CD8-positive, alpha-beta memory T cell (primary cell): ENCODE measurements around the gene SPATA2. TPM values are rescaled to one million over a fixed set of nuclear protein-coding genes. Genes with fewer than 3 reads are reported as not detected.

Experiments
- CTCF ChIA-PET: fragments of 350-600 bp; sonication (Branson Sonifier 250); formaldehyde crosslinking; loops from one replicate; lab custom pipeline; 2021; ENCODE audit warnings: antibody characterized with exemption; lab: Charles Lee
- POLR2A ChIA-PET: fragments of 350-600 bp; sonication (Branson Sonifier 250); formaldehyde crosslinking; loops from one replicate; lab custom pipeline; 2021; ENCODE audit warnings: antibody characterized with exemption; lab: Charles Lee
- DNase-seq, 5 donors: peaks; one replicate each; pipeline versions ENCODE4 v3.0.0 to v3.0.0-alpha.2; 2020 to 2022; ENCODE audit warnings: mixed read lengths in 1 of 5
- H3K27ac ChIP-seq: one replicate; pipeline ENCODE4 v1.7.0; 2013; ENCODE audit warnings: low read depth, mild to moderate bottlenecking, low read length, moderate library complexity
- H3K27me3 ChIP-seq: 2 replicates; pipeline ENCODE4 v1.7.0; 2013; ENCODE audit warnings: low read length, mild to moderate bottlenecking; ENCODE audit not compliant: insufficient read depth, poor library complexity, severe bottlenecking
- H3K36me3 ChIP-seq: 2 replicates; pipeline ENCODE4 v1.7.0; 2013; ENCODE audit warnings: mild to moderate bottlenecking, low read length, moderate library complexity; ENCODE audit not compliant: insufficient read depth
- H3K4me1 ChIP-seq: 2 replicates; pipeline ENCODE4 v1.7.0; 2013; ENCODE audit warnings: mild to moderate bottlenecking, low read length, moderate library complexity; ENCODE audit not compliant: insufficient read depth
- H3K4me3 ChIP-seq: 2 replicates; pipeline ENCODE4 v1.7.0; 2013; ENCODE audit warnings: mild to moderate bottlenecking, low read length
- H3K9me3 ChIP-seq: 2 replicates; pipeline ENCODE4 v1.7.0; 2013; ENCODE audit warnings: mild to moderate bottlenecking, low read length
- H3K27ac Mint-ChIP-seq, 8 donors: one replicate each; pipeline ENCODE4 v1.8.0; 2020 to 2021; ENCODE audit warnings: mixed read lengths in 8 of 8, mild to moderate bottlenecking in 6 of 8, inconsistent platforms in 3 of 8, moderate library complexity in 3 of 8
- H3K27me3 Mint-ChIP-seq, 2 donors: one replicate each; pipeline ENCODE4 v1.8.0; 2020 to 2021; ENCODE audit warnings: mixed read lengths in 2 of 2, mild to moderate bottlenecking in 1 of 2, moderate library complexity in 1 of 2
- H3K36me3 Mint-ChIP-seq, 3 donors: one replicate each; pipeline ENCODE4 v1.8.0; 2020 to 2021; ENCODE audit warnings: mixed read lengths in 3 of 3, inconsistent platforms in 1 of 3, mild to moderate bottlenecking in 1 of 3
- H3K4me1 Mint-ChIP-seq, 3 donors: one replicate each; pipeline ENCODE4 v1.8.0; 2020 to 2021; ENCODE audit warnings: mixed read lengths in 3 of 3, inconsistent platforms in 1 of 3, mild to moderate bottlenecking in 1 of 3
- H3K4me3 Mint-ChIP-seq, 7 donors: one replicate each; pipeline ENCODE4 v1.8.0; 2020 to 2021; ENCODE audit warnings: mixed read lengths in 7 of 7, mild to moderate bottlenecking in 6 of 7, moderate library complexity in 4 of 7, inconsistent platforms in 2 of 7
- H3K9me3 Mint-ChIP-seq, 5 donors: one replicate each; pipeline ENCODE4 v1.8.0; 2020 to 2022; ENCODE audit warnings: mixed read lengths in 5 of 5, mild to moderate bottlenecking in 3 of 5, moderate library complexity in 2 of 5, inconsistent platforms in 1 of 5
- polyA plus RNA-seq: library from polyadenylated mRNA; unstranded; fragments of 300-500 nt; fragmentation: Illumina TruSeq; gene quantifications from one replicate; pipeline ENCODE4 v1.2.3, GENCODE V29; 2021
- total RNA-seq, 2 experiments: library from RNA; stranded (reverse); gene quantifications; one replicate each; pipeline ENCODE4 v1.2.3, GENCODE V29; 2021

The SPATA2 gene
- total and polyA plus RNA-seq, 3 experiments from 2014 or later: 5.3 to 16.0 (median 15.0) TPM

DNA sequence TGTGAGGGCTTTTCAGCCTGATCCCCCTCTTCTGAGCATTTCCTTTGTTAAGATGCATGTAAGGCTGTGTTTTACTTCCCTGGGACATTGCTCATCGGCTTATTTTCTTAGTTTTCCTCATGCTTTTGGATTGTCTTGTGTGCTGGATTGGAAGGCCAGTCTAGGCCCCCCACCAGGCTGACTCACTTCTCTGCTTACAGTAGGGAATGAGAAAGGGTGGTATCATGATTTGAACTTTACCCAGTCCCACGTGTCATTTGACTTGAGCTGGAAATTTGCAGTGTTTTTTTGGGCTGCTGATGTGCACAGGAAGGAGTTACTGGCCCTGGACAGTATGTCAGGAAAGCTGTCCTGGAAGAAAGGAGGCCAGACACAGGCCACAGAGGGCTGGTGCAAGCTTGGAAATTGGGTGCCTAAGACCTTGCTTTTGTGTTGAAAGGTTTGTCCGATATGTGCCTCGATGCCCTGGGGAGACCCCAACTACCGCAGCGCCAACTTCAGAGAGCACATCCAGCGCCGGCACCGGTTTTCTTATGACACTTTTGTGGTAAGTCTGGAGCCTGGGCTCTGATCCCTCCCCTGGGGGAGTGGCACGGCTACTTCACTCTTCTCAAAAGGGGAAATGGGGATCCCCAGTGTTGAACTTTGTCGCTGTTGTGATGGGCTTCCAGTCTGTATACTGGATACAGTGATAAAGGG lies 33.6 kb upstream of the SPATA2 start:
- H3K27me3 Mint-ChIP-seq: no peaks in the 10 kb centered on the region
- DNase-seq: no peak
- H3K36me3 ChIP-seq: peaks cover 68% of the 10 kb centered on the region
- H3K4me1 ChIP-seq: no peaks in the 10 kb centered on the region
- H3K36me3 Mint-ChIP-seq: peaks cover 5 to 91% (median 26%) of the 10 kb centered on the region in 3 donors
- no peak overlapping the region for H3K27ac ChIP-seq
- no peak overlapping the region for H3K4me3 Mint-ChIP-seq
- ChIA-PET POLR2A (no interaction called here), CTCF (no interaction called here)
- H3K9me3 Mint-ChIP-seq: no peaks in the 10 kb centered on the region
- H3K9me3 ChIP-seq: no peaks in the 10 kb centered on the region
- no peaks in the 10 kb centered on the region for H3K27me3 ChIP-seq
- peak overlapping the region in 4 of 8 donors; percentile 25 to 91 (median 79) for H3K27ac Mint-ChIP-seq
- peaks cover 10 to 17% (median 16%) of the 10 kb centered on the region in 3 donors for H3K4me1 Mint-ChIP-seq
- H3K4me3 ChIP-seq: no peak overlapping the region

GRCh38 chr20:49948178-49948577 lies 32.8 kb upstream of the SPATA2 start:
- CTCF ChIA-PET: no interaction called here
- no peaks in the 10 kb centered on the region for H3K9me3 Mint-ChIP-seq

DNA sequence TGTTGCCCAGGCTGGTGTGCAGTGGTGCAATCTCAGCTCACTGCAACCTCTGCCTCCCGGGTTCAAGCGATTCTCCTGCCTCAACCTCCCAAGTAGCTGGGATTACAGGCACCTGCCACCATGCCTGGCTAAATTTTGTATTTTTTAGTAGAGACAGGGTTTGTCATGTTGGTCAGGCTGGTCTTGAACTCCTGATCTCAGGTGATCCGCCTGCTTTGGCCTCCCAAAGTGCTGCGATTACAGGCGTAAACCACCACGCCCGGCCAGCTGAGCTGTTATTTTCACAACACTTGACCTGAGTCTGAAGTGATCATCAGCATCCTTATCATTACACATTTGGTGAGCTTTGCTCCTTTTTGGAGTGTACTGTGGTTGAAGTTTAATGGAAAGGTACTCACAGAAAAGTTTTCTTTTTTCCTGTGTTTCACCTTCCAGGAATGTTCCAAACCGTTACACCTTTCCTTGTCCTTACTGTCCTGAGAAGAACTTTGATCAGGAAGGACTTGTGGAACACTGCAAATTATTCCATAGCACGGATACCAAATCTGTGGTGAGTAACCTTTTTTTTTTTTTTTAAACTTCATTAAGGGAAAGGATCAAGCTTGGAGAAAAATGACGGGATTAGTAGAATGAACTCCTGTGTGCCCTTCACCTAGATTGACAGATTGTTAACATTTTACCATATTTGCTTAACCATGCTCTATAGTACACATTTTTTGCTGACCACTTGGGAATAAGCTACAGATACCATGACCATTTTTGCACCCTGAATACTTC lies 30.6 kb upstream of the SPATA2 start:
- H3K27ac ChIP-seq: no peak overlapping the region
- DNase-seq: no peak
- no peaks in the 10 kb centered on the region for H3K27me3 ChIP-seq
- H3K4me1 Mint-ChIP-seq: peaks cover 23 to 42% (median 33%) of the 10 kb centered on the region in 3 donors
- POLR2A ChIA-PET: interaction anchor here (0.7 to 1.0 kb wide), 3 partner anchors 9 to 557 kb away, joined by 3 to 5 read pairs (median 4); no protein-coding TSS in a partner anchor
- no peak overlapping the region for H3K4me3 Mint-ChIP-seq
- H3K27ac Mint-ChIP-seq: peak overlapping the region in 1 of 8 donors; percentile 57
- peaks cover 71% of the 10 kb centered on the region for H3K36me3 ChIP-seq
- peaks cover 5 to 88% (median 16%) of the 10 kb centered on the region in 3 donors for H3K36me3 Mint-ChIP-seq
- no peaks in the 10 kb centered on the region for H3K9me3 ChIP-seq
- no peaks in the 10 kb centered on the region for H3K27me3 Mint-ChIP-seq
- peaks cover 6% of the 10 kb centered on the region for H3K4me1 ChIP-seq
- no peak overlapping the region for H3K4me3 ChIP-seq
- CTCF ChIA-PET: interaction anchor here (1.2 kb wide), 1 partner anchor 34 kb away, joined by 3 read pairs; no protein-coding TSS in a partner anchor
- H3K9me3 Mint-ChIP-seq: no peaks in the 10 kb centered on the region

More at GRCh38 chr20:49948178-49948577, 32.8 kb upstream of the SPATA2 start:
- H3K27me3 ChIP-seq: no peaks in the 10 kb centered on the region
- DNase-seq: no peak
- H3K9me3 ChIP-seq: no peaks in the 10 kb centered on the region
- Mint-ChIP-seq H3K27me3 (no peaks in the 10 kb centered on the region), H3K27ac (peak overlapping the region in 5 of 8 donors; percentile 17 to 82 (median 55)), H3K36me3 (peaks cover 5 to 88% (median 26%) of the 10 kb centered on the region in 3 donors), H3K4me3 (peak overlapping the region in 1 of 7 donors; percentile 50), H3K4me1 (peaks cover 10 to 19% (median 17%) of the 10 kb centered on the region in 3 donors)
- POLR2A ChIA-PET: no interaction called here
- no peak overlapping the region for H3K4me3 ChIP-seq
- H3K36me3 ChIP-seq: peaks cover 64% of the 10 kb centered on the region
- H3K4me1 ChIP-seq: peaks cover 3% of the 10 kb centered on the region
- H3K27ac ChIP-seq: no peak overlapping the region

- no peak overlapping the region for H3K4me3 ChIP-seq
- no peaks in the 10 kb centered on the region for H3K9me3 ChIP-seq
- peak overlapping the region in 2 of 8 donors; percentile 21 for H3K27ac Mint-ChIP-seq
- H3K4me1 Mint-ChIP-seq: peaks cover 24 to 45% (median 35%) of the 10 kb centered on the region in 3 donors
- H3K27me3 ChIP-seq: no peaks in the 10 kb centered on the region
- H3K4me3 Mint-ChIP-seq: no peak overlapping the region
- peaks cover 5 to 83% (median 16%) of the 10 kb centered on the region in 3 donors for H3K36me3 Mint-ChIP-seq
- peaks cover 6% of the 10 kb centered on the region for H3K4me1 ChIP-seq
- H3K27ac ChIP-seq: no peak overlapping the region
- no peaks in the 10 kb centered on the region for H3K27me3 Mint-ChIP-seq
- no peak for DNase-seq
- ChIA-PET POLR2A (no interaction called here), CTCF (interaction anchor here (1.2 kb wide), 1 partner anchor 34 kb away, joined by 3 read pairs; no protein-coding TSS in a partner anchor)
- H3K36me3 ChIP-seq: peaks cover 65% of the 10 kb centered on the region
- no peaks in the 10 kb centered on the region for H3K9me3 Mint-ChIP-seq
These were observed 30.0 kb upstream of the SPATA2 start for GRCh38 chr20:49945306-49945700.

DNA sequence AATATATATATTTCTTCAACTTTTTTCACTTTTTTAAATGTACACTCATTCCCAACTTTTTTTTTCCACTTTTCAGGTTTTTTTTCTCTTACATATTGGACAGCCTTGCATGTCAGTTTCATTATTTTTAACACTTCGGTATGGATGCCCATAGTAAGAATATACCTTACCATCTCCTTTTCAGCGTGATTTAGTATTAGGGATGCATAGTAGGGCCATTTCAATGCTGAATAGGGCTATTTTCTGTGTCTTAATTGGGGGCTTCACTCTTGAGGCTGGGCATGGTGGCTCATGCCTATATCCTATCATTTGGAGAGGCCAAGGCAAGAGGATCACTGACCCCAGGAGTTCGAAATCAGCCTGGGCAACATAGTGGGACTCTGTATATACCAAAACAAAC lies 27.6 kb upstream of the SPATA2 start:
- H3K36me3 Mint-ChIP-seq: peaks cover 2 to 76% (median 7%) of the 10 kb centered on the region in 3 donors
- H3K9me3 Mint-ChIP-seq: no peaks in the 10 kb centered on the region
- peaks cover 22% of the 10 kb centered on the region for H3K4me1 ChIP-seq
- POLR2A ChIA-PET: no interaction called here
- no peaks in the 10 kb centered on the region for H3K9me3 ChIP-seq
- H3K27me3 ChIP-seq: no peaks in the 10 kb centered on the region
- H3K4me3 ChIP-seq: no peak overlapping the region
- peak overlapping the region in 2 of 8 donors; percentile 39 to 45 for H3K27ac Mint-ChIP-seq
- no peak overlapping the region for H3K27ac ChIP-seq
- peaks cover 51% of the 10 kb centered on the region for H3K36me3 ChIP-seq
- no peaks in the 10 kb centered on the region for H3K27me3 Mint-ChIP-seq
- peaks cover 39 to 66% (median 52%) of the 10 kb centered on the region in 3 donors for H3K4me1 Mint-ChIP-seq
- CTCF ChIA-PET: interaction anchor here (0.8 to 1.2 kb wide), 2 partner anchors 11 to 128 kb away, joined by 3 read pairs; no protein-coding TSS in a partner anchor
- DNase-seq: no peak
- no peak overlapping the region for H3K4me3 Mint-ChIP-seq

DNA sequence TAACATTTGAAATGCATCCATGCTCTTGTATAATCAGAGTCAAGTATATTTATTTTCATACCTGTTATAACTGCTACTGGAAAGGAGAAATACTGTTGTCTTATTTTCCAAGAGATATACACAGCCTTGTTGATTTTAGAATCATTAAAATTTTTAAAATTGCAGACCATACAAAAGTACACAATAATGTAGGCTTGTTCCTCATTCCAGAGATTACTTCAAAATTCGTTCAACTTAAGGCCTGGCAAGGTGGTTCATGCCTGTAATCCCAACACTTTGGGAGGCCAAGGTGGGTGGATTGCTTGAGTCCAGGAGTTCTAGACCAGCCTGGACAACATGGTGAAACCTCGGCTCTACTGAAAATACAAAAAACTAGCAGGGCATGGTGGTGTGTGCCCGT lies 27.0 kb upstream of the SPATA2 start:
- Histone ChIP-seq H3K36me3 (peaks cover 49% of the 10 kb centered on the region), H3K4me1 (peaks cover 28% of the 10 kb centered on the region), H3K4me3 (no peak overlapping the region), H3K27me3 (no peaks in the 10 kb centered on the region), H3K9me3 (no peaks in the 10 kb centered on the region), H3K27ac (no peak overlapping the region)
- Mint-ChIP-seq H3K4me3 (no peak overlapping the region), H3K36me3 (peaks cover 0 to 71% (median 5%) of the 10 kb centered on the region in 3 donors), H3K4me1 (peaks cover 44 to 70% (median 58%) of the 10 kb centered on the region in 3 donors), H3K27ac (peak overlapping the region in 1 of 8 donors; percentile 72), H3K27me3 (no peaks in the 10 kb centered on the region), H3K9me3 (no peaks in the 10 kb centered on the region)
- no peak for DNase-seq
- POLR2A ChIA-PET: no interaction called here
- CTCF ChIA-PET: no interaction called here

- H3K27ac Mint-ChIP-seq: peak overlapping the region in 2 of 8 donors; percentile 19 to 23
- H3K36me3 Mint-ChIP-seq: peaks cover 0 to 70% (median 4%) of the 10 kb centered on the region in 3 donors
These were observed 26.1 kb upstream of the SPATA2 start for GRCh38 chr20:49941456-49941855.

More at GRCh38 chr20:49941456-49941855, 26.1 kb upstream of the SPATA2 start:
- Mint-ChIP-seq H3K4me1 (peaks cover 49 to 73% (median 66%) of the 10 kb centered on the region in 3 donors), H3K4me3 (no peak overlapping the region), H3K27me3 (no peaks in the 10 kb centered on the region), H3K9me3 (no peaks in the 10 kb centered on the region)
- Histone ChIP-seq H3K36me3 (peaks cover 45% of the 10 kb centered on the region), H3K27me3 (no peaks in the 10 kb centered on the region), H3K4me1 (peaks cover 32% of the 10 kb centered on the region), H3K4me3 (no peak overlapping the region), H3K9me3 (no peaks in the 10 kb centered on the region), H3K27ac (no peak overlapping the region)
- ChIA-PET POLR2A (no interaction called here), CTCF (no interaction called here)
- no peak for DNase-seq
